Ascending aorta (tissue), 2 donors: ENCODE data around the gene EFNA2. TPM values are rescaled to one million over a fixed set of nuclear protein-coding genes. Genes with fewer than 3 reads are reported as not detected.

Experiments
- DNase-seq, 2 donors: peaks; one replicate each; pipeline ENCODE4 v3.0.0-alpha.2; 2019; ENCODE audit warnings: low spot score in 2 of 2
- H3K27ac ChIP-seq, 2 donors: fragments of 200-600 bp; sonication (generic); one replicate each; pipeline ENCODE4 v1.5.1; 2016 to 2017; ENCODE audit warnings: mild to moderate bottlenecking in 1 of 2
- H3K27me3 ChIP-seq: fragments of 200-600 bp; sonication (generic); one replicate; pipeline ENCODE4 v1.5.1; 2017
- H3K36me3 ChIP-seq, 2 donors: fragments of 200-600 bp; sonication (generic); one replicate each; pipeline ENCODE4 v1.5.1; 2016
- H3K4me1 ChIP-seq, 2 donors: fragments of 200-600 bp; sonication (generic); one replicate each; pipeline ENCODE4 v1.5.1; 2016 to 2017; ENCODE audit warnings: mild to moderate bottlenecking in 1 of 2
- H3K4me3 ChIP-seq, 2 donors: fragments of 200-600 bp; sonication (generic); one replicate each; pipeline ENCODE4 v1.5.1; 2016 to 2017; ENCODE audit warnings: mild to moderate bottlenecking in 1 of 2
- H3K9me3 ChIP-seq, 2 donors: fragments of 200-600 bp; sonication (generic); one replicate each; pipeline ENCODE4 v1.5.1; 2016
- intact Hi-C: fragments of 100-400 bp; cut with DNase I; formaldehyde crosslinking; loops from one replicate; pipeline ENCODE4 v1.15.1; 2023
- total RNA-seq: library from RNA; depleted of rRNA; stranded (reverse); fragments of >200 nt; gene quantifications from one replicate; pipeline ENCODE4 v1.1.0, GENCODE V29; 2016
- TF ChIP-seq, protein P1 (sequence below), 3 experiments: fragments of 200-600 bp in 2 of 3; fragments of 450-650 bp in 1 of 3; sonication (generic) in 2 of 3; IDR thresholded peaks; one replicate each; pipeline ENCODE4 v1.5.1; 2016 to 2019; ENCODE audit warnings: antibody characterized with exemption in 3 of 3, mild to moderate bottlenecking in 1 of 3, moderate library complexity in 1 of 3

Gene EFNA2
- not detected for total RNA-seq

GRCh38 chr19:1285737-1286360 is at the start of gene EFNA2:
TSS of gene EFNA2 (plus strand) at chr19:1285873. CDS start at chr19:1286169, 296 bp downstream.
- no peaks in the 10 kb centered on the region for H3K36me3 ChIP-seq
- no peak within 1 kb of the TSS for H3K27ac ChIP-seq
- no peaks in the 10 kb centered on the region for H3K4me1 ChIP-seq
- no peaks in the 10 kb centered on the region for H3K9me3 ChIP-seq
- peaks cover 20% of the 10 kb centered on the region for H3K27me3 ChIP-seq
- no peak within 1 kb of the TSS for H3K4me3 ChIP-seq
- no peak for DNase-seq
- TF ChIP-seq, protein P1, sequence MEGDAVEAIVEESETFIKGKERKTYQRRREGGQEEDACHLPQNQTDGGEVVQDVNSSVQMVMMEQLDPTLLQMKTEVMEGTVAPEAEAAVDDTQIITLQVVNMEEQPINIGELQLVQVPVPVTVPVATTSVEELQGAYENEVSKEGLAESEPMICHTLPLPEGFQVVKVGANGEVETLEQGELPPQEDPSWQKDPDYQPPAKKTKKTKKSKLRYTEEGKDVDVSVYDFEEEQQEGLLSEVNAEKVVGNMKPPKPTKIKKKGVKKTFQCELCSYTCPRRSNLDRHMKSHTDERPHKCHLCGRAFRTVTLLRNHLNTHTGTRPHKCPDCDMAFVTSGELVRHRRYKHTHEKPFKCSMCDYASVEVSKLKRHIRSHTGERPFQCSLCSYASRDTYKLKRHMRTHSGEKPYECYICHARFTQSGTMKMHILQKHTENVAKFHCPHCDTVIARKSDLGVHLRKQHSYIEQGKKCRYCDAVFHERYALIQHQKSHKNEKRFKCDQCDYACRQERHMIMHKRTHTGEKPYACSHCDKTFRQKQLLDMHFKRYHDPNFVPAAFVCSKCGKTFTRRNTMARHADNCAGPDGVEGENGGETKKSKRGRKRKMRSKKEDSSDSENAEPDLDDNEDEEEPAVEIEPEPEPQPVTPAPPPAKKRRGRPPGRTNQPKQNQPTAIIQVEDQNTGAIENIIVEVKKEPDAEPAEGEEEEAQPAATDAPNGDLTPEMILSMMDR (IDR thresholded peaks at IDR 0.05) = no peak
- intact Hi-C loops = no loop called here

GRCh38 chr19:1236576-1236975 is 49.1 kb upstream of the EFNA2 start:
- H3K27ac ChIP-seq = no peak overlapping the region
- DNase-seq = no peak

DNA sequence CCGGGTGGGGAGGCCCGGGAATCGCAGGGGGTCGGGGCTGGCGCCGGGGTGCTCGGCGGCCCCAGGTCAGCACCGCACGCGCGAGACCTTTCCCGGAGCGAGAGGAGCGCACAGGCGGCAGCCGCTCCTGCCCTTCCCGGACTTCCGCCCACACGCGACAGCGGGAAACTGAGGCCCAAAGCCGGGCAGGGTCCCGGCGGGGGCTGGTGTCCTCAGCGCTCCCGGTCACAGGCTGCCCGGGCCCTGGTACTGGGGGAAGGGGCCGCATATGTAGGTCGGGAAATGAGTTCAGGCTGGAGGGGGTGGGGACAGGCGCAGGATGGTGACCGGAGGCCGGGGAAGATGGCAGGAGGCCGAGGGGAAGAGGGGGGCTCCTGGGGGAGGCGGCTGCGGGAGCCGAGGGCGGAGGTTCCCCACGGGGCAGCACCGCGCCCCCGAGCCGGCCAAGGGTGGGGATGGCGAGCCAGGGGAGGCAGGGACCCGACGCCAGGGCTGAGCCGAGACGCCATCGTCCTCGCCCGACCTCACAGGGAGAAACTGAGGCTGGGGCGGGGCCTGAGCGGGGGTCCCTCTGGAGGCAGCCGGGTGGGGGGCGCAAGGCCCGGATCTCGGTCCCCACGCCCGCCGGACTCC is 48.5 kb upstream of the EFNA2 start:
- intact Hi-C loops = no loop called here
- no peak for DNase-seq
- Histone ChIP-seq H3K9me3 (no peaks in the 10 kb centered on the region), H3K4me1 (peaks cover 11 to 30% of the 10 kb centered on the region in 2 donors), H3K36me3 (no peaks in the 10 kb centered on the region), H3K4me3 (peak overlapping the region; percentile 47 to 71), H3K27me3 (no peaks in the 10 kb centered on the region), H3K27ac (peak overlapping the region in 1 of 2 donors; percentile 4)
- TF ChIP-seq, protein P1 (IDR thresholded peaks at IDR 0.05) = no peak

More at GRCh38 chr19:1236576-1236975, 49.1 kb upstream of the EFNA2 start:
- intact Hi-C loops = no loop called here
- Histone ChIP-seq H3K4me1 (peaks cover 10 to 29% of the 10 kb centered on the region in 2 donors), H3K27me3 (no peaks in the 10 kb centered on the region), H3K36me3 (no peaks in the 10 kb centered on the region), H3K9me3 (no peaks in the 10 kb centered on the region), H3K4me3 (peak overlapping the region; percentile 47 to 71)
- TF ChIP-seq, protein P1 (IDR thresholded peaks at IDR 0.05) = no peak

GRCh38 chr19:1237754-1238368 is 47.8 kb upstream of the EFNA2 start, which contains the start of gene CBARP:
TSS of gene CBARP (minus strand) at chr19:1238005. CDS start at chr19:1236100, 1,905 bp downstream.
- peak within 1 kb of the TSS; percentile 80 to 92 for H3K27ac ChIP-seq
- no peaks in the 10 kb centered on the region for H3K9me3 ChIP-seq
- H3K4me1 ChIP-seq = peaks cover 15 to 31% of the 10 kb centered on the region in 2 donors
- DNase-seq = no peak
- no peaks in the 10 kb centered on the region for H3K27me3 ChIP-seq
- H3K4me3 ChIP-seq = peak within 1 kb of the TSS; percentile 47 to 71
- no peaks in the 10 kb centered on the region for H3K36me3 ChIP-seq
- TF ChIP-seq, protein P1 (IDR thresholded peaks at IDR 0.05) = no peak
- intact Hi-C loops = loop anchor here (1.0 to 2.0 kb wide), 2 partner anchors 33 to 65 kb away; partner anchors contain the start of gene STK11

DNA sequence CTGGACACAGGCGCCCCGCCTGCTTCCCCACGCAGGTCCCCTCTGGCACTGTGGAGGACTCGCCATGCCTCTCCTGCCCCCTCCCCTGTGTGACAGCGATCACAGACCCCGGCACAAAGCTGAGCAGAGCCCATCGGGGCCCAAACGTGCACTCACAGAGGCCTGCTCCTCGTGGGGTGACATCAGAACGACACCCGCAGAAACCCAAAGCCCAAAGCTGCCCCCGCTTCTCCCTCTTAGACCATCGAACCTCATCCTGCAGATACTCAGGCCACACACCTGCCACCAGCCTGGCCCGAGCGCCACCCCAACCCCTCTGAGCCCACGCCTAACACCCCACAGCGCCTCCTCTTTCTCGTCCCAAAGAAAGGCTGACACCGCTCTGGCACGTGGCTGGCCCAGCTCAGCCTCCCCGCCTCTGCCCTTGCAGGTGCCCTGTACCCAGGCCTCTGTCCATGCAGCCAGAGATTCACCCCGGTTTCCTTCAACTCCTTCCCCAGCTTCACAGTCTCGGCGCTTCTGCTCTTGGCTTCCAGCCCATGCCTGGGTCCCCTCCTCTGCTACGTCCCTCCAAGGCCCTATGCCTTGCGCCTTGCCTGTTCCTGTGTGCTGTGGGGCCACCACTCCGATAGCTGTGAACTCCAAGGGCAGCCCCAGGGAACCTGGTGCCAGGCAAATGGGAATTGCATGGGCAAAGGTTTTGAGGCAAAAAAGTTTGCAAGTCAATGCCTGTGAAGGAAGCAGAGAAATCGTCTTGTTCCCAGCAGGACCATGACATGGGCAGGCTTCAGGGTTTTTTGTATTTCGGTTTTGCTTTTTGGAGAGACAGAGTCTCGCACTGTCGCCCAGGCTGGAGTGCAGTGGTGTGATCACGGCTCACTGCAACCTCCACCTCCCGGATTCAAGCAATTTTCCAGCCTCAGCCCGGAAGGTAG is 47.0 kb upstream of the EFNA2 start:
- intact Hi-C loops = loop anchor here (1.0 to 2.0 kb wide), 2 partner anchors 33 to 66 kb away; partner anchors contain the start of gene STK11

More for the DNA sequence above, 47.0 kb upstream of the EFNA2 start:
- TF ChIP-seq, protein P1 (IDR thresholded peaks at IDR 0.05) = no peak
- H3K27ac ChIP-seq = peak overlapping the region; percentile 80 to 92
- H3K36me3 ChIP-seq = no peaks in the 10 kb centered on the region
- H3K4me1 ChIP-seq = peaks cover 19 to 32% of the 10 kb centered on the region in 2 donors
- no peak for DNase-seq
- H3K27me3 ChIP-seq = no peaks in the 10 kb centered on the region
- H3K4me3 ChIP-seq = peak overlapping the region; percentile 47 to 62
- H3K9me3 ChIP-seq = no peaks in the 10 kb centered on the region
